HG03064 (cell line): ENCODE measurements around the gene MEX3B.
"Not testable (repeated sequence)": the region's sequence is repeated elsewhere in the genome, so short reads cannot be mapped to it uniquely, and the experiment has no call there.

Experiments used
- ATAC-seq: cut with Tn5 transposase; IDR thresholded peaks from one replicate; pipeline ENCODE4 v1.9.1; 2021; ENCODE audit warnings: low read depth; ENCODE audit not compliant: unreplicated experiment

MEX3B gene

GRCh38 chr15:82051664-82052063, 5.8 kb upstream of the MEX3B start:
- ATAC-seq, result no peak

GRCh38 chr15:82048811-82049210, 3.0 kb upstream of the MEX3B start:
- ATAC-seq, result no peak

- ATAC-seq, result peak; percentile 1
Observed at GRCh38 chr15:82047453-82048400, 1.9 kb upstream of the MEX3B start.

GRCh38 chr15:82046666-82047452, 1.0 kb upstream of the MEX3B start:
- peak; percentile 69 for ATAC-seq

GRCh38 chr15:82045179-82045891, 483 bp downstream of the MEX3B start:
- ATAC-seq, result peak; percentile 13

GRCh38 chr15:82044373-82045178, 1.2 kb downstream of the MEX3B start:
- no peak for ATAC-seq

- no peak for ATAC-seq
Observed at GRCh38 chr15:82043796-82044372, 1.9 kb downstream of the MEX3B start.

GRCh38 chr15:82043130-82043673, 2.6 kb downstream of the MEX3B start:
- ATAC-seq, result no peak

- ATAC-seq, result no peak
Observed at GRCh38 chr15:82040862-82041261, 5.0 kb downstream of the MEX3B start.

- ATAC-seq, result no peak
Observed at GRCh38 chr15:82040390-82040789, 5.4 kb downstream of the MEX3B start.

- ATAC-seq, result no peak
Observed at GRCh38 chr15:82039871-82040270, 5.9 kb downstream of the MEX3B start.

GRCh38 chr15:82036461-82036860, 9.4 kb downstream of the MEX3B start:
- no peak for ATAC-seq

- no peak for ATAC-seq
Observed at GRCh38 chr15:82031871-82032270, 13.9 kb downstream of the MEX3B start.

- ATAC-seq, result no peak
Observed at GRCh38 chr15:82030176-82030575, 15.6 kb downstream of the MEX3B start.

GRCh38 chr15:82028163-82028562, 17.7 kb downstream of the MEX3B start:
- ATAC-seq, result not testable (repeated sequence)

GRCh38 chr15:82021992-82022391, 23.8 kb downstream of the MEX3B start:
- ATAC-seq, result no peak

GRCh38 chr15:82020625-82021394, 25.0 kb downstream of the MEX3B start:
- ATAC-seq, result no peak

- ATAC-seq, result no peak
Observed at GRCh38 chr15:82018201-82018600, 27.6 kb downstream of the MEX3B start.

- ATAC-seq, result no peak
Observed at GRCh38 chr15:82017656-82018055, 28.2 kb downstream of the MEX3B start.
